MCF 10A (cell line): ENCODE data around the gene MME. TPM values are rescaled to one million over a fixed set of nuclear protein-coding genes. Genes with fewer than 3 reads are reported as not detected.
"Not testable (repeated sequence)": the region's sequence is repeated elsewhere in the genome, so short reads cannot be mapped to it uniquely, and the experiment has no call there.

ENCODE experiments used
- BruUV-seq: library from RNA; stranded (reverse); fragments of 400-500 nt; replicated peaks from 2 replicates; lab custom pipeline; 2021; lab: Mats Ljungman, UMichigan
- CTCF ChIA-PET: fragments of 300-600 bp; sonication (Branson Sonifier 250); formaldehyde crosslinking; extraction: SDS; loops from one replicate; lab custom pipeline; 2021; ENCODE audit warnings: antibody characterized with exemption, inconsistent platforms; lab: Yijun Ruan, JAX
- POLR2A ChIA-PET: fragments of 300-600, 350-650 bp; sonication (Branson Sonifier 250); formaldehyde crosslinking; extraction: SDS; loops from one replicate; lab custom pipeline; 2020; ENCODE audit warnings: antibody characterized with exemption, inconsistent platforms; lab: Yijun Ruan, JAX
- DNase-seq: peaks from one replicate; pipeline ENCODE4 v3.0.0-alpha.2; 2018; ENCODE audit not compliant: unreplicated experiment
- H3K27ac Mint-ChIP-seq: one replicate; pipeline ENCODE4 v1.8.0; 2022; ENCODE audit warnings: mild to moderate bottlenecking, low read depth, mixed read lengths; ENCODE audit not compliant: unreplicated experiment
- H3K27me3 Mint-ChIP-seq: one replicate; pipeline ENCODE4 v1.8.0; 2022; ENCODE audit warnings: mixed read lengths; ENCODE audit not compliant: insufficient read depth, unreplicated experiment
- H3K36me3 Mint-ChIP-seq: one replicate; pipeline ENCODE4 v1.8.0; 2022; ENCODE audit warnings: mild to moderate bottlenecking, moderate library complexity, mixed read lengths; ENCODE audit not compliant: insufficient read depth, unreplicated experiment
- H3K4me1 Mint-ChIP-seq: one replicate; pipeline ENCODE4 v1.8.0; 2022; ENCODE audit warnings: mixed read lengths; ENCODE audit not compliant: insufficient read depth, unreplicated experiment
- H3K4me3 Mint-ChIP-seq: one replicate; pipeline ENCODE4 v1.8.0; 2022; ENCODE audit warnings: mild to moderate bottlenecking, moderate library complexity, mixed read lengths; ENCODE audit not compliant: unreplicated experiment
- H3K9me3 Mint-ChIP-seq: one replicate; pipeline ENCODE4 v1.8.0; 2022; ENCODE audit warnings: mixed read lengths; ENCODE audit not compliant: unreplicated experiment
- intact Hi-C: fragments of 100-400 bp; cut with micrococcal nuclease; formaldehyde crosslinking; loops from 2 replicates; pipeline ENCODE4 v1.14.1; 2022
- total RNA-seq: library from RNA; stranded (reverse); gene quantifications from 2 replicates; pipeline ENCODE4 v1.2.3, GENCODE V29; 2022
- TF ChIP-seq, protein P1 (sequence below): fragments of 200-600 bp; IDR thresholded peaks from one replicate; pipeline ENCODE4 v1.8.0; 2022; ENCODE audit warnings: antibody characterized with exemption, mild to moderate bottlenecking; ENCODE audit not compliant: unreplicated experiment

Gene MME
- total RNA-seq, 1 experiment from 2014 or later: 26.3 TPM

DNA sequence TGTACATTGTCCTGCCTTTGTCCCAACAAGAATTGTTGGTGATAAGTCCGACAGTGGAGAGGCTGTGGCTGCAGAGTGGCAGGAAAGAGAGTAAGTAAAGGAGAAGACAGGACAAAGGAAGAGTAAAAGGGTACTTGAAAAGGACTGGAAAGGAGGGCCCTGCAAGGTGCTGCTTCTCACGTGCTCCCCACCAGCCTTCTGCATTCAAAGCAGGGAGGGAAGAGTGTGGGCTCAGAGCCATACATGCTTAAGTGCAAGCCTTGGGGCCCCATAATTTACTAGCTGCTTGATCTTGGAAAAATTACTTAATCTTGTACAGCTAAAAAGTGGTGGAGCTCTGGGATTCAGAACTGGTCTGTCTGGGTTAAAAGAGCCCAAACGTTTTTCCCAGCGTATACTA, 29.9 kb downstream of the MME start:
- TF ChIP-seq, protein P1, sequence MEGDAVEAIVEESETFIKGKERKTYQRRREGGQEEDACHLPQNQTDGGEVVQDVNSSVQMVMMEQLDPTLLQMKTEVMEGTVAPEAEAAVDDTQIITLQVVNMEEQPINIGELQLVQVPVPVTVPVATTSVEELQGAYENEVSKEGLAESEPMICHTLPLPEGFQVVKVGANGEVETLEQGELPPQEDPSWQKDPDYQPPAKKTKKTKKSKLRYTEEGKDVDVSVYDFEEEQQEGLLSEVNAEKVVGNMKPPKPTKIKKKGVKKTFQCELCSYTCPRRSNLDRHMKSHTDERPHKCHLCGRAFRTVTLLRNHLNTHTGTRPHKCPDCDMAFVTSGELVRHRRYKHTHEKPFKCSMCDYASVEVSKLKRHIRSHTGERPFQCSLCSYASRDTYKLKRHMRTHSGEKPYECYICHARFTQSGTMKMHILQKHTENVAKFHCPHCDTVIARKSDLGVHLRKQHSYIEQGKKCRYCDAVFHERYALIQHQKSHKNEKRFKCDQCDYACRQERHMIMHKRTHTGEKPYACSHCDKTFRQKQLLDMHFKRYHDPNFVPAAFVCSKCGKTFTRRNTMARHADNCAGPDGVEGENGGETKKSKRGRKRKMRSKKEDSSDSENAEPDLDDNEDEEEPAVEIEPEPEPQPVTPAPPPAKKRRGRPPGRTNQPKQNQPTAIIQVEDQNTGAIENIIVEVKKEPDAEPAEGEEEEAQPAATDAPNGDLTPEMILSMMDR: no peak
- no peak overlapping the region for H3K4me3 Mint-ChIP-seq
- intact Hi-C loops: no loop called here

DNA sequence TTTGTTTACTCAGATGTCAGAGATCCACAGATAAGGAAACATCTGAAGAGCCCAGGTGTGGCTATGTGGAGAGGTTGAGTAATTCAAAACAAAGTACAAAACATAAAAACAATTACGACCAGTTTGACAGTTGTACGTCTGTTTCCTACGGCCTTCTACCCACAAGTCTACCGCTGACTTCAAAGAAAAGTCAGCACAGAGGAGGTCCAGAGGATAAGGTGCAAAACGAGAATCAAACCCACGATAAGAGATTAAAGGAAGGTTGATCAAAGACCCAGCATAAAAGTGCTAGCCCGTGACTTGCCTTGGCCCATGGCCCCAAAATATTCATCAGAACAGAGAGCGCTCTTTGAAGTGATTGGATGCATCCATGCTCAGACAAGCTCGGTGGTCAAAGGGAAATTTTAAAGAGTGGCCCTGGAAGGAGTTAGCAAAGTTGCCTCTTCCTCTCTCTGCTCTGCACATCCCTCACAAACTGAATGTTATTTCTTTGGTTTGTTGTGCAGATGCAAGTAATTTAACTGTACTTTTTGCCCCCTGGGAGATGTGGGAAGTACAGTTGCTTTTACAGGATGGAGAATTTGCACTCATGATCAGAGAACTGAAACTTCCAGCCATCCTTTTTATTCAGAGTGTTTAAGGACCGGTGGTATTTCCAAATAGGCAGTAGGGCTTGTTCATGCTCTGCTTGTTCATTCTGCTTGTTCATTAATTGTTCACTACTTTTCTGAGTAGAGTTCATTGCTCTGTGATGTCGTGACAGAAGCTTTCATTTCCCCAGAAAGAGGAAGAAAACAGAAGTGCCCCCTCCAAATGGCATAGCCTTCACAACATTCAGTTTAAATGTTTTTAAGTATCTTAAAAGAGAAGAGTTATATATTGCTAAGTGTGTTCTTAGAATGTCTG, 31.1 kb downstream of the MME start:
- H3K4me3 Mint-ChIP-seq: no peak overlapping the region
- H3K9me3 Mint-ChIP-seq: no peaks in the 10 kb centered on the region
- intact Hi-C loops: no loop called here
- DNase-seq: no peak
- H3K36me3 Mint-ChIP-seq: peaks cover 8% of the 10 kb centered on the region
- TF ChIP-seq, protein P1: no peak
- no peaks in the 10 kb centered on the region for H3K4me1 Mint-ChIP-seq
- CTCF ChIA-PET: no interaction called here
- peak overlapping the region; percentile 40 for H3K27ac Mint-ChIP-seq
- BruUV-seq: no TSS peak
- POLR2A ChIA-PET: no interaction called here
- H3K27me3 Mint-ChIP-seq: no peaks in the 10 kb centered on the region

More for the DNA sequence above, 29.9 kb downstream of the MME start:
- DNase-seq: no peak
- no peaks in the 10 kb centered on the region for H3K4me1 Mint-ChIP-seq
- POLR2A ChIA-PET: no interaction called here
- no peaks in the 10 kb centered on the region for H3K9me3 Mint-ChIP-seq
- peaks cover 7% of the 10 kb centered on the region for H3K36me3 Mint-ChIP-seq
- CTCF ChIA-PET: no interaction called here
- H3K27me3 Mint-ChIP-seq: no peaks in the 10 kb centered on the region
- H3K27ac Mint-ChIP-seq: no peak overlapping the region
- no TSS peak for BruUV-seq

DNA sequence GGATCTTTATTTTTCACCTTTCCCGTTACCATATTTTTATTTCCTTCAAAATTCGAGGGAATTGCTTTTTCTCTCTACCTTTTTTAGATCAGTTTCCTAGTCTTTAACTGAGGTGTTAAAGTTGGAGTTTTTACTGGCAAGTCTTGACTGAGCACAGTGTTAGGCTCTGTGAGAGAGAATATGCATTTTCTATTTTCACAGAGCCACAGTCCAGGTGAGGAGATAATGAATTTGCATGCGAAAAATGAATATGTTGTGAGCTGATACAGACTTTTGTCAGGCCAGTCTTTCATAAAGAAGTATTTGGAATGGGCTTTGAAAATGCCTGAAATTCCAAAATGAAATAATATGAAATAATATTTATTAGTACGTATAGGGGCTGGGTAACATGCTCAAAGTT, 31.9 kb downstream of the MME start:
- peak overlapping the region; percentile 40 for H3K27ac Mint-ChIP-seq
- CTCF ChIA-PET: interaction anchor here (0.9 kb wide), 1 partner anchor 354 kb away, joined by 3 read pairs; no protein-coding TSS in a partner anchor
- intact Hi-C loops: no loop called here
- no peak overlapping the region for H3K4me3 Mint-ChIP-seq
- no TSS peak for BruUV-seq
- peaks cover 8% of the 10 kb centered on the region for H3K36me3 Mint-ChIP-seq
- H3K9me3 Mint-ChIP-seq: no peaks in the 10 kb centered on the region
- no peak for DNase-seq
- TF ChIP-seq, protein P1: no peak
- H3K27me3 Mint-ChIP-seq: no peaks in the 10 kb centered on the region
- no peaks in the 10 kb centered on the region for H3K4me1 Mint-ChIP-seq
- POLR2A ChIA-PET: no interaction called here

DNA sequence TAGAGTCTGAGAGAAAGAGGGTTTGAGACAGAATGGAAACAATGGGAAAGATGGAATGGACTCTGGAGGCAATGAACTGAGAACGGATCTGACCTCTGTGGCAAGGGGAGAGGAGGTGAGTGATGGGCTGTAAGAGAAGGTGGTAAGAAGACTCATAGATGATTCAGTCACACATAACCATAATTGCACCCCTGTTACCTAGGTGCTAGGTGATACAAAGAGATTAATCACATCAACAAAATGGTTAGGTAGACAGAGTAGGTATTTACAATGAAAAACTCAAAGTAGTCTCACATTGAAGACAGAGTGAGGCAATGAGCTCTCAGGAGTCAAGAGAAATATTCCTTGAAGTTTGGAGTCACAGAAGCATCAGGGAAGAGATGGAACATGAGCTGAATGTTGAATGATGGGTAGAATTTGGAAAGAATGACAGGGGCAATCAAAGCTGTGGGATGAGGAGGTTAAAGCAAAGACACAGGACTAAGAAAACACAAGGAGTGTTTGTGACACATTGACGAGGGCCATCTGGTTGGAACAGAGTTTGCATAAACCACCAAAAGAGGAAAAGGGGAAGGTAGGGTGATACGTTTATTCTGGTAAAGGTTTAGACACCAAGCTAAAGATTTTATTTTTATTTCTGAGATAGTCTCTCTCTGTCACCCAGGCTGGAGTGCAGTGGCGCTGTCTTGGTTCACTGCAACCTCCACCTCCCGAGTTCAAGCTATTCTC, 32.7 kb downstream of the MME start:
- CTCF ChIA-PET: interaction anchor here (0.9 kb wide), 2 partner anchors 9 to 355 kb away, joined by 3 read pairs; no protein-coding TSS in a partner anchor

DNA sequence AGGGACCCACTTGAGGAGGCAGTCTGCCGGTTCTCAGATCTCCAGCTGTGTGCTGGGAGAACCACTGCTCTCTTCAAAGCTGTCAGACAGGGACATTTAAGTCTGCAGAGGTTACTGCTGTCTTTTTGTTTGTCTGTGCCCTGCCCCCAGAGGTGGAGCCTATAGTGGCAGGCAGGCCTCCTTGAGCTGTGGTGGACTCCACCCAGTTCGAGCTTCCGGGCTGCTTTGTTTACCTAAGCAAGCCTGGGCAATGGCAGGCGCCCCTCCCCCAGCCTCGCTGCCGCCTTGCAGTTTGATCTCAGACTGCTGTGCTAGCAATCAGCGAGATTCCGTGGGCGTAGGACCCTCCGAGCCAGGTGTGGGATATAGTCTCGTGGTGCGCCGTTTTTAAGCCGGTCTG, 44.6 kb downstream of the MME start:
- H3K4me3 Mint-ChIP-seq, H3K9me3 Mint-ChIP-seq, DNase-seq, POLR2A ChIA-PET, H3K27ac Mint-ChIP-seq, H3K27me3 Mint-ChIP-seq, CTCF ChIA-PET, BruUV-seq, intact Hi-C loops, H3K4me1 Mint-ChIP-seq: not testable (repeated sequence)
- H3K36me3 Mint-ChIP-seq: peaks cover 14% of the 10 kb centered on the region

More for the DNA sequence above, 32.7 kb downstream of the MME start:
- TF ChIP-seq, protein P1: no peak
- BruUV-seq: no TSS peak
- Mint-ChIP-seq H3K36me3 (peaks cover 8% of the 10 kb centered on the region), H3K27ac (no peak overlapping the region), H3K4me1 (no peaks in the 10 kb centered on the region), H3K4me3 (no peak overlapping the region), H3K27me3 (no peaks in the 10 kb centered on the region), H3K9me3 (no peaks in the 10 kb centered on the region)
- intact Hi-C loops: no loop called here
- POLR2A ChIA-PET: interaction anchor here (0.6 to 1.5 kb wide), 2 partner anchors 9 to 172 kb away, joined by 3 to 6 read pairs; no protein-coding TSS in a partner anchor
- no peak for DNase-seq
